ENCODE results near the gene LLGL1.

Gene LLGL1

DNA sequence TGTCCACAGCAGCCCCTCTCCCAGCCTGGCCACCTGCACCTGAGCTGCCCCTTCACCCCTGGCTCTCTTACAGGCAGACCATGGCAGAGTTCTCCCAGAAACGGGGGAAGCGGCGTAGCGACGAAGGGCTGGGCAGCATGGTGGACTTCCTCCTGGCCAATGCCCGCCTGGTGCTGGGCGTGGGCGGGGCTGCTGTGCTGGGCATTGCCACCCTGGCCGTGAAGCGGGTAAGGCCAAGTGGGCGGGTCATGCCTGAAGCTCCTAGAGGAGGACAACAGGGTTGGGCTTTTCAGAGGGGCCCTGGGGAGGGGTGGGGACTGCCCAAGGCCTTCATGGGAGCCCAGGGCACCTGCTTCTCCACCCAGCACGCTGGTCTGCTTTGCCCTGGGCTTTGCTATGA lies 37.2 kb downstream of the LLGL1 start:
- Histone ChIP-seq H3K4me1 (ENCODE audit: control insufficient read depth, insufficient read depth, low read length) (peaks cover 26% of the 10 kb centered on the region), H3K9ac (ENCODE audit: low read depth, low read length) (no peak overlapping the region), H3K9me3 (replicated peaks; ENCODE audit: low read length) (no peaks in the 10 kb centered on the region), H3K4me2 (ENCODE audit: low read length) (no peak overlapping the region), H3K4me3 (ENCODE audit: low read length) (no peak overlapping the region), H3K27me3 (ENCODE audit: control insufficient read depth, insufficient read depth, low read length) (no peaks in the 10 kb centered on the region), H3K36me3 (ENCODE audit: insufficient read depth, low read length) (peaks cover 24% of the 10 kb centered on the region)

- H3K4me3 ChIP-seq (ENCODE audit: low read length): no peak overlapping the region
Measured at GRCh38 chr17:18263885-18264682, 38.6 kb downstream of the LLGL1 start.

GRCh38 chr17:18267366-18267765 lies 41.9 kb downstream of the LLGL1 start:
- H3K4me3 ChIP-seq (ENCODE audit: low read length): no peak overlapping the region
- H3K9ac ChIP-seq (ENCODE audit: low read depth, low read length): no peak overlapping the region
- H3K4me1 ChIP-seq (ENCODE audit: control insufficient read depth, insufficient read depth, low read length): peaks cover 4% of the 10 kb centered on the region
- no peak overlapping the region for H3K4me2 ChIP-seq (ENCODE audit: low read length)
- H3K36me3 ChIP-seq (ENCODE audit: insufficient read depth, low read length): peaks cover 31% of the 10 kb centered on the region
- no peaks in the 10 kb centered on the region for H3K9me3 ChIP-seq (replicated peaks; ENCODE audit: low read length)
- no peaks in the 10 kb centered on the region for H3K27me3 ChIP-seq (ENCODE audit: control insufficient read depth, insufficient read depth, low read length)

More at GRCh38 chr17:18263885-18264682, 38.6 kb downstream of the LLGL1 start:
- Histone ChIP-seq H3K4me1 (ENCODE audit: control insufficient read depth, insufficient read depth, low read length) (peaks cover 24% of the 10 kb centered on the region), H3K9me3 (replicated peaks; ENCODE audit: low read length) (no peaks in the 10 kb centered on the region), H3K36me3 (ENCODE audit: insufficient read depth, low read length) (peaks cover 24% of the 10 kb centered on the region), H3K27me3 (ENCODE audit: control insufficient read depth, insufficient read depth, low read length) (no peaks in the 10 kb centered on the region), H3K4me2 (ENCODE audit: low read length) (no peak overlapping the region), H3K9ac (ENCODE audit: low read depth, low read length) (no peak overlapping the region)

DNA sequence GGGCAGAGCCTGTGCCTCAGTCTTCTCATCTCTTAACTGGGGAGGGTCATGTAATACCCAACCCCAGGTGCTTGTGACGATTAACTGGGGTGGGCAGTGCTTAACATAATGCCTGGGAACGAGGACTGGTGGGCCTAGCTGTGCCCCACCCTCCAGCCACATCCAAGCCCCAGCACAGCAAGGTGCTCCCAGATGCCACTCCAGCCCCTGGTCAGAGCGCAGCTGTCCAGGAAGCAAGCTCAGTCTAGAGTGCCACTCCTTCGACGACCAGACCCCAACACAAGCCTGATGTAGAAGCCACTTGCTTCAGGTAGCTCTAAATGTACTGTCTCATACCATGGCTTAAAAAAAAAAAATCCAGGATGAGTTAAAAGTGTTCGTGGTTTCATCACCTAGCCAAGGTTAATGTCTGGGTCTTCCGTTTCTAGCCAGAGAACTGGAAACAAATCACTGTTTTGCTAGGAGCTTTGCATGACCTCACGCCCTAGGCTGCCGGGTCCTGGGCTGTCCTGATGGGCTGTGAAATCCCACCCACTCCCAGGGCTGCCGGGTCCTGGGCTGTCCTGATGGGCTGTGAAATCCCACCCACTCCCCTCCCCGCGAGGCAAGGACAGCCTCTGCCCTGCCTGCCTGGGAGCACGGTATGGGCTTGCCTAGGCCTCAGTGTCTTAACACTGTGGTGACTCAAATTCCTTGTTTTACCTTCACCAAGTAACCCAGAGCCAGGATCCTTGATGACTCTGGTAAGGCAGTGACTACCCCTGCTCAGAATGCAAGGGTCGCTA lies 42.7 kb downstream of the LLGL1 start:
- Histone ChIP-seq H3K9me3 (replicated peaks; ENCODE audit: low read length) (no peaks in the 10 kb centered on the region), H3K9ac (ENCODE audit: low read depth, low read length) (no peak overlapping the region), H3K27me3 (ENCODE audit: control insufficient read depth, insufficient read depth, low read length) (no peaks in the 10 kb centered on the region), H3K4me3 (ENCODE audit: low read length) (no peak overlapping the region), H3K4me1 (ENCODE audit: control insufficient read depth, insufficient read depth, low read length) (peaks cover 4% of the 10 kb centered on the region), H3K36me3 (ENCODE audit: insufficient read depth, low read length) (peaks cover 32% of the 10 kb centered on the region), H3K4me2 (ENCODE audit: low read length) (no peak overlapping the region)

DNA sequence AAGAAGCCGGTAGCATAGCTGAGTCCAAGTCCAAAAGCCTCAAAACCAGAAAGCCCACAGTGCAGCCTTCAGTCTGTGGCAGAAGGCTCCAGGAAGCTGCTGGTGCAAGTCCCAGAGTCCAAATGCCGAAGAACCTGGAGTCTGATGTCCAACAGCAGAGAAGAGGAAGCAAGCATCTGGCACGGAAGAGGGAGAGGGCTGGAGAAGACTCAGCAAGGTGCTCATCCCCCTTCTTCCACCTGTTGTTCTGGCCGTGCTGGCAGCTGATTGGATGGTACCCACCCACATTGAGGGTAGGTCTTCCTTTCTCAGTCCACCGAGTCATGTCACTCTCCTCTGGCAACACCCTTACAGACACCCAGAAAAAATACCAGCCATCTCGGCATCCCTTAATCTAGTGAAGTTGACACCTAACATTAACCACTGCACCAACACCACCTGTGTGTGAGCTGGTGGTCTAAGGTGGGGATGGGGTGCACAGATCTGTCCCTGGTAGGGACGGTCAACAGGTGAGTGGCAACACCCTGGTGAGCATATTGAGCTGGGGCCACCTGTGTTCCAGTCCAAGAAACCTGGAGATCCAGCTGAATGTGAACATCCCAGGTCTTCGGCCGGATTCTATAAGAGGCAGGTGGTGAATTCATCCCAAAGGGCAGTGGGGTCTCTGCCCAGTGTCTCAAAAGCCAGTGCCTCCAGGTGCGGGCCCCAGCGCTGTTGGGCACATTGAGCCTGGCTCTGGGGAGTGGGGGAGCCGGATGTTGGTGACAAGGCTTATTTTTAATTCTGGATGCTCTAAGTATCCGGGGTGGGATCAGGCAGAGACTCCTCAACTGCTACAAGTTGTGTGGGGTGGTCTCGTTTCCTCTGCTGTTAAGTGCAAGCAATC lies 44.9 kb downstream of the LLGL1 start:
- no peak overlapping the region for H3K4me3 ChIP-seq (ENCODE audit: low read length)
- no peaks in the 10 kb centered on the region for H3K27me3 ChIP-seq (ENCODE audit: control insufficient read depth, insufficient read depth, low read length)
- no peaks in the 10 kb centered on the region for H3K9me3 ChIP-seq (replicated peaks; ENCODE audit: low read length)
- H3K36me3 ChIP-seq (ENCODE audit: insufficient read depth, low read length): peaks cover 29% of the 10 kb centered on the region
- no peak overlapping the region for H3K9ac ChIP-seq (ENCODE audit: low read depth, low read length)
- no peak overlapping the region for H3K4me2 ChIP-seq (ENCODE audit: low read length)
- H3K4me1 ChIP-seq (ENCODE audit: control insufficient read depth, insufficient read depth, low read length): peaks cover 4% of the 10 kb centered on the region

- H3K4me1 ChIP-seq (ENCODE audit: control insufficient read depth, insufficient read depth, low read length): no peaks in the 10 kb centered on the region
- no peaks in the 10 kb centered on the region for H3K27me3 ChIP-seq (ENCODE audit: control insufficient read depth, insufficient read depth, low read length)
- no peak overlapping the region for H3K4me3 ChIP-seq (ENCODE audit: low read length)
- no peaks in the 10 kb centered on the region for H3K9me3 ChIP-seq (replicated peaks; ENCODE audit: low read length)
- H3K4me2 ChIP-seq (ENCODE audit: low read length): no peak overlapping the region
- peaks cover 68% of the 10 kb centered on the region for H3K36me3 ChIP-seq (ENCODE audit: insufficient read depth, low read length)
- H3K9ac ChIP-seq (ENCODE audit: low read depth, low read length): no peak overlapping the region
Measured at GRCh38 chr17:18277076-18277475, 51.6 kb downstream of the LLGL1 start.

DNA sequence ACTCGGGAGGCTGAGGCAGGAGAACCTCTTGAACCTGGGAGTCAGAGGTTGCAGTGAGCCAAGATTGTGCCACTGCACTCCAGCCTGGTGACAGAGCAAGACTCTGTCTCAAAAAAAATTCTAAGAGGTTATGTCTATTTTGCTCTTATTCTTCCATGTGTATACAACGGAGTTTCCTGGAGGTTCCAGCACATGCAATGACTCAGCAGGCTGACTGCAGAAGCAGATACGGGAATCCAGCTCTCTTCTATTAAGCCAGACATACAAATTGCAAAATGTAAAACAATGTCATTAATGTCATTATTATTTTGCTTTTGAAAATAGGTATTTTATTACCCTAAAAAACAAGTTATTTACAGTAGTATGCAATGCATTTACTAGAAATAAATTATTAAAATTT lies 53.4 kb downstream of the LLGL1 start:
- Histone ChIP-seq H3K9me3 (replicated peaks; ENCODE audit: low read length) (no peaks in the 10 kb centered on the region), H3K4me2 (ENCODE audit: low read length) (no peak overlapping the region), H3K9ac (ENCODE audit: low read depth, low read length) (no peak overlapping the region), H3K36me3 (ENCODE audit: insufficient read depth, low read length) (peaks cover 70% of the 10 kb centered on the region), H3K4me3 (ENCODE audit: low read length) (no peak overlapping the region), H3K4me1 (ENCODE audit: control insufficient read depth, insufficient read depth, low read length) (no peaks in the 10 kb centered on the region), H3K27me3 (ENCODE audit: control insufficient read depth, insufficient read depth, low read length) (no peaks in the 10 kb centered on the region)

- Histone ChIP-seq H3K9ac (ENCODE audit: low read depth, low read length) (no peak overlapping the region), H3K27me3 (ENCODE audit: control insufficient read depth, insufficient read depth, low read length) (no peaks in the 10 kb centered on the region), H3K36me3 (ENCODE audit: insufficient read depth, low read length) (peaks cover 73% of the 10 kb centered on the region), H3K9me3 (replicated peaks; ENCODE audit: low read length) (no peaks in the 10 kb centered on the region), H3K4me3 (ENCODE audit: low read length) (no peak overlapping the region), H3K4me1 (ENCODE audit: control insufficient read depth, insufficient read depth, low read length) (no peaks in the 10 kb centered on the region), H3K4me2 (ENCODE audit: low read length) (no peak overlapping the region)
Measured at GRCh38 chr17:18280249-18280648, 54.8 kb downstream of the LLGL1 start.

- Histone ChIP-seq H3K36me3 (ENCODE audit: insufficient read depth, low read length) (peaks cover 78% of the 10 kb centered on the region), H3K9ac (ENCODE audit: low read depth, low read length) (no peak overlapping the region), H3K4me2 (ENCODE audit: low read length) (no peak overlapping the region), H3K4me1 (ENCODE audit: control insufficient read depth, insufficient read depth, low read length) (no peaks in the 10 kb centered on the region), H3K27me3 (ENCODE audit: control insufficient read depth, insufficient read depth, low read length) (no peaks in the 10 kb centered on the region), H3K9me3 (replicated peaks; ENCODE audit: low read length) (no peaks in the 10 kb centered on the region), H3K4me3 (ENCODE audit: low read length) (no peak overlapping the region)
Measured at GRCh38 chr17:18280766-18281371, 55.4 kb downstream of the LLGL1 start.

DNA sequence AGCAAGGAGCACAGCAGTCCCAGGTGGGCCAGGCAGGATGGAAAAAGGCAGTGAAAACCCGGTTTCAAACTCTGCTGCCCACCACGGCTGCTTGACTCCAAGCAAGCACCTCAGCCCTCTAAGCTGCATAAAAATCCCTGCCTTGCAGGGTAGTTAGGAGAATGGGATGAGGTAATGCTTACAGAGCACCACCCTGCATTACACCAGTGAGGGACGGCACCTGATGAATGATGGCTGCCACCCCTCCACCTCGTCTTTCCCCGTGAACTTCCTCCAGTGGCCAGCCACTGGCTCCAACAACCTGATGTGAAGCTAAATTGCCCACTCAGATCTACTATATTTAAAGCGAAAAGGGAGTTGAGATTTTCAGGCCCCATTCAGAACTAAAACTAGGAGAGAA lies 56.4 kb downstream of the LLGL1 start:
- no peaks in the 10 kb centered on the region for H3K4me1 ChIP-seq (ENCODE audit: control insufficient read depth, insufficient read depth, low read length)
- no peaks in the 10 kb centered on the region for H3K9me3 ChIP-seq (replicated peaks; ENCODE audit: low read length)
- no peak overlapping the region for H3K9ac ChIP-seq (ENCODE audit: low read depth, low read length)
- peaks cover 72% of the 10 kb centered on the region for H3K36me3 ChIP-seq (ENCODE audit: insufficient read depth, low read length)
- no peaks in the 10 kb centered on the region for H3K27me3 ChIP-seq (ENCODE audit: control insufficient read depth, insufficient read depth, low read length)
- H3K4me2 ChIP-seq (ENCODE audit: low read length): no peak overlapping the region
- no peak overlapping the region for H3K4me3 ChIP-seq (ENCODE audit: low read length)

DNA sequence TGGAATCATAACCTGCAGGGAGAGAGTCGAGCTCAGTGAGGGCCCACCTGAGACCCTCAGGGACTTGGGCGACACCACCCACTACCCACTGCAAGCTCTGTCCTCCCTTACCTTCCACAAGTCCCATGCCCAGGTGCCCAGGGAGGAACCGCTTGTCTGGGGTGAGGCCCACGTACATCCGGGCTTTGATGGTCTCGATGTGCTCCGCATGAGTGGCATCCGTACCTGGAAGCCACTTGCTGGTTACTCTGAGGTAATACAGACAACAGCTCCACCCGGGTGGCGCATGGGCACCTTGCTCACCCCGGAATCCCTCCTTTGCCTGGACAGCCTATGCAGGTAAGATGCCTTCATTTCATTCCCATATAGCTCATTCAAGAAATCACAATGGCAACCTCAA lies 59.9 kb downstream of the LLGL1 start:
- Histone ChIP-seq H3K36me3 (ENCODE audit: insufficient read depth, low read length) (peaks cover 65% of the 10 kb centered on the region), H3K27me3 (ENCODE audit: control insufficient read depth, insufficient read depth, low read length) (no peaks in the 10 kb centered on the region), H3K9ac (ENCODE audit: low read depth, low read length) (no peak overlapping the region), H3K4me2 (ENCODE audit: low read length) (no peak overlapping the region), H3K9me3 (replicated peaks; ENCODE audit: low read length) (no peaks in the 10 kb centered on the region), H3K4me1 (ENCODE audit: control insufficient read depth, insufficient read depth, low read length) (no peaks in the 10 kb centered on the region), H3K4me3 (ENCODE audit: low read length) (no peak overlapping the region)
